ENCODE measurements around the gene NES.
"Not testable (repeated sequence)": the region's sequence is repeated elsewhere in the genome, so short reads cannot be mapped to it uniquely, and the experiment has no call there.

Gene NES

GRCh38 chr1:156638189-156638985, 38.8 kb downstream of the NES start:
- TF ChIP-seq ZNF565 (CRISPR knock-in tag; conservative IDR thresholded peaks at IDR 0.05; ENCODE audit: low read depth) (no peak), GLIS3 (CRISPR knock-in tag; IDR thresholded peaks at IDR 0.05) (no peak), ZC3H10 (CRISPR knock-in tag; IDR thresholded peaks at IDR 0.05) (no peak)
- ATAC-seq: no peak

- ATAC-seq: no peak
- no peak for TF ChIP-seq TSHZ2 (CRISPR knock-in tag; IDR thresholded peaks at IDR 0.05)
- no peak for TF ChIP-seq TCF4 (CRISPR knock-in tag; IDR thresholded peaks at IDR 0.05; ENCODE audit: borderline replicate concordance)
- TF ChIP-seq CREB5 (CRISPR knock-in tag; IDR thresholded peaks at IDR 0.05; ENCODE audit: low read depth): no peak
Observed at GRCh38 chr1:156632355-156632754, 44.9 kb downstream of the NES start.

GRCh38 chr1:156631152-156631551, 46.1 kb downstream of the NES start:
- not testable (repeated sequence) for ATAC-seq

GRCh38 chr1:156629823-156630449, 47.3 kb downstream of the NES start:
- ATAC-seq: no peak
- no peak for TF ChIP-seq RARB (CRISPR knock-in tag; IDR thresholded peaks at IDR 0.05)
- TF ChIP-seq OSR1 (CRISPR knock-in tag; IDR thresholded peaks at IDR 0.05): no peak
- no peak for TF ChIP-seq TSHZ2 (CRISPR knock-in tag; IDR thresholded peaks at IDR 0.05)
- TF ChIP-seq CSRNP3 (CRISPR knock-in tag; IDR thresholded peaks at IDR 0.05): no peak
- TF ChIP-seq ZNF70 (CRISPR knock-in tag; IDR thresholded peaks at IDR 0.05): no peak
- TF ChIP-seq ZNF565 (CRISPR knock-in tag; conservative IDR thresholded peaks at IDR 0.05; ENCODE audit: low read depth): no peak
- TF ChIP-seq ISL1 (CRISPR knock-in tag; IDR thresholded peaks at IDR 0.05): no peak
- TF ChIP-seq TOX (CRISPR knock-in tag; IDR thresholded peaks at IDR 0.05; ENCODE audit: borderline replicate concordance): no peak
- no peak for TF ChIP-seq ARNTL (CRISPR knock-in tag; IDR thresholded peaks at IDR 0.05; ENCODE audit: borderline replicate concordance, low read depth)
- TF ChIP-seq POU6F1 (CRISPR knock-in tag; IDR thresholded peaks at IDR 0.05; ENCODE audit: borderline replicate concordance, low read depth): no peak
- TF ChIP-seq SNAI2 (CRISPR knock-in tag; IDR thresholded peaks at IDR 0.05): no peak
- no peak for TF ChIP-seq CSDC2 (CRISPR knock-in tag; IDR thresholded peaks at IDR 0.05)
- TF ChIP-seq GLIS3 (CRISPR knock-in tag; IDR thresholded peaks at IDR 0.05): no peak
- no peak for TF ChIP-seq ESRRG (CRISPR knock-in tag; IDR thresholded peaks at IDR 0.05)
- no peak for TF ChIP-seq ZNF8 (CRISPR knock-in tag; IDR thresholded peaks at IDR 0.05)
- TF ChIP-seq BACH2 (CRISPR knock-in tag; IDR thresholded peaks at IDR 0.05; ENCODE audit: borderline replicate concordance): no peak
